ENCODE data around the gene DLL4.

- TF ChIP-seq POLR2A (IDR thresholded peaks at IDR 0.05) (no peak), POLR2AphosphoS5 (IDR thresholded peaks at IDR 0.05) (no peak)
- TF ChIP-seq, protein P1, sequence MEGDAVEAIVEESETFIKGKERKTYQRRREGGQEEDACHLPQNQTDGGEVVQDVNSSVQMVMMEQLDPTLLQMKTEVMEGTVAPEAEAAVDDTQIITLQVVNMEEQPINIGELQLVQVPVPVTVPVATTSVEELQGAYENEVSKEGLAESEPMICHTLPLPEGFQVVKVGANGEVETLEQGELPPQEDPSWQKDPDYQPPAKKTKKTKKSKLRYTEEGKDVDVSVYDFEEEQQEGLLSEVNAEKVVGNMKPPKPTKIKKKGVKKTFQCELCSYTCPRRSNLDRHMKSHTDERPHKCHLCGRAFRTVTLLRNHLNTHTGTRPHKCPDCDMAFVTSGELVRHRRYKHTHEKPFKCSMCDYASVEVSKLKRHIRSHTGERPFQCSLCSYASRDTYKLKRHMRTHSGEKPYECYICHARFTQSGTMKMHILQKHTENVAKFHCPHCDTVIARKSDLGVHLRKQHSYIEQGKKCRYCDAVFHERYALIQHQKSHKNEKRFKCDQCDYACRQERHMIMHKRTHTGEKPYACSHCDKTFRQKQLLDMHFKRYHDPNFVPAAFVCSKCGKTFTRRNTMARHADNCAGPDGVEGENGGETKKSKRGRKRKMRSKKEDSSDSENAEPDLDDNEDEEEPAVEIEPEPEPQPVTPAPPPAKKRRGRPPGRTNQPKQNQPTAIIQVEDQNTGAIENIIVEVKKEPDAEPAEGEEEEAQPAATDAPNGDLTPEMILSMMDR (IDR thresholded peaks at IDR 0.05 in 8 of 11, conservative IDR thresholded peaks at IDR 0.05 in 3 of 11) = no peak
These were observed 20.6 kb downstream of the DLL4 start for GRCh38 chr15:40949756-40950207.

All from spleen (tissue), 7 donors.